ENCODE results near the gene EPB41L5.

DNA sequence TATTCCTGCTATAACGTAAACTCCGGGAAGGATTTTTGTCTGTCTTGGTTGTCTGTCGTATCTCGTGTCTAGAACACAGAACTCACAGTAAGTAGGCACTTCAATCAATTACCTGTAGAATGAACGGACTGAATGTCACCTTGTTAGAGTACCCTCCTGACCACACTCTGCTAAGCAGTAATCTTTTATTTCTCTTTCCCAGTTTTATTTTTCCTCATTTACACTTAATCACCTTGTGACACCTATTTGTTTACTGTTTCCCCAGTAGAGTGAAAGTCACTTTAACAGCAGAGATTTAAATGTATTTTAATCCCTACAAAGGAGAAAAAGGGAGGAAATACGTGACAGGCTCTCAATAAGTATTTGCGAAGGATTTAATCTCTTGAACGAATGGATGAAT lies 514 bp upstream of the EPB41L5 start:
- TF ChIP-seq, protein P1, sequence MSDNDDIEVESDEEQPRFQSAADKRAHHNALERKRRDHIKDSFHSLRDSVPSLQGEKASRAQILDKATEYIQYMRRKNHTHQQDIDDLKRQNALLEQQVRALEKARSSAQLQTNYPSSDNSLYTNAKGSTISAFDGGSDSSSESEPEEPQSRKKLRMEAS (CRISPR knock-in tag; IDR thresholded peaks at IDR 0.05) = no peak
- TF ChIP-seq KAT7 (CRISPR knock-in tag; IDR thresholded peaks at IDR 0.05; ENCODE audit: borderline replicate concordance) = no peak
- TF ChIP-seq, protein P2, sequence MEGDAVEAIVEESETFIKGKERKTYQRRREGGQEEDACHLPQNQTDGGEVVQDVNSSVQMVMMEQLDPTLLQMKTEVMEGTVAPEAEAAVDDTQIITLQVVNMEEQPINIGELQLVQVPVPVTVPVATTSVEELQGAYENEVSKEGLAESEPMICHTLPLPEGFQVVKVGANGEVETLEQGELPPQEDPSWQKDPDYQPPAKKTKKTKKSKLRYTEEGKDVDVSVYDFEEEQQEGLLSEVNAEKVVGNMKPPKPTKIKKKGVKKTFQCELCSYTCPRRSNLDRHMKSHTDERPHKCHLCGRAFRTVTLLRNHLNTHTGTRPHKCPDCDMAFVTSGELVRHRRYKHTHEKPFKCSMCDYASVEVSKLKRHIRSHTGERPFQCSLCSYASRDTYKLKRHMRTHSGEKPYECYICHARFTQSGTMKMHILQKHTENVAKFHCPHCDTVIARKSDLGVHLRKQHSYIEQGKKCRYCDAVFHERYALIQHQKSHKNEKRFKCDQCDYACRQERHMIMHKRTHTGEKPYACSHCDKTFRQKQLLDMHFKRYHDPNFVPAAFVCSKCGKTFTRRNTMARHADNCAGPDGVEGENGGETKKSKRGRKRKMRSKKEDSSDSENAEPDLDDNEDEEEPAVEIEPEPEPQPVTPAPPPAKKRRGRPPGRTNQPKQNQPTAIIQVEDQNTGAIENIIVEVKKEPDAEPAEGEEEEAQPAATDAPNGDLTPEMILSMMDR (IDR thresholded peaks at IDR 0.05) = no peak
